Stimulated activated CD4-positive, alpha-beta T cell treated with anti-CD3 and anti-CD28 coated beads, Interleukin-12 subunit alpha, Interleukin-12 subunit beta, amount 100 ng/mL, for 48 hours (primary cell): ENCODE data around the gene SBF2.

Experiments
- DNase-seq, 3 donors: peaks; one replicate each; pipeline ENCODE4 v3.0.0-alpha.2; 2020; ENCODE audit warnings: low read depth in 2 of 3, low spot score in 1 of 3

SBF2 gene

GRCh38 chr11:9736365-9736764 lies 557.7 kb downstream of the SBF2 start:
- no peak for DNase-seq

- no peak for DNase-seq
These were observed 558.1 kb downstream of the SBF2 start for GRCh38 chr11:9735919-9736318.

- DNase-seq = no peak
These were observed 558.8 kb downstream of the SBF2 start for GRCh38 chr11:9735236-9735635.

- DNase-seq = no peak
These were observed 560.8 kb downstream of the SBF2 start for GRCh38 chr11:9733212-9733611.

GRCh38 chr11:9732453-9732852 lies 561.6 kb downstream of the SBF2 start:
- no peak for DNase-seq

- DNase-seq = no peak
These were observed 562.8 kb downstream of the SBF2 start for GRCh38 chr11:9731256-9731655.
